GM19035 (cell line): ENCODE results near the gene AP4E1.
"Not testable (repeated sequence)": the region's sequence is repeated elsewhere in the genome, so short reads cannot be mapped to it uniquely, and the experiment has no call there.

ENCODE experiments used
- ATAC-seq: cut with Tn5 transposase; IDR thresholded peaks from one replicate; pipeline ENCODE4 v1.9.1; 2021; ENCODE audit not compliant: unreplicated experiment

AP4E1 gene

DNA sequence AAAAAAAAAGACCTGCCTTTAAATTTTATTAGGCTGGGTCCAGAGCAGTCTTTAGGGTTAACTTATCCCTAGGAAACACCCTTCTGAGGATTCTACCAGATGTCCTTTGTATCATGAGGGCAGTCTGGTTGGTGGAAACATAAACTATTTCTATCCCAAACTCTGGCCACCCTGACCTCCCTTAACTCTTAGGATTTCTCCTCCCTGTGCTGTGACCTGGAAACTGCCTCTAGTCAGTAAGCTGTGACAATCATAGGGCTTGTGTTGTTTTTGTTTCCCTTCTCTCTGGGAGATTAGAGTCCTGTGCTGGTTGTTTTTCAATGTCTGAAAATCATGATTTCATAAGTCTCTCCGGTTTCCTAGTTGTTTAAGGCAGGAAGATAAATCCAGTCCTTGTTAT, 108.1 kb downstream of the AP4E1 start:
- no peak for ATAC-seq

DNA sequence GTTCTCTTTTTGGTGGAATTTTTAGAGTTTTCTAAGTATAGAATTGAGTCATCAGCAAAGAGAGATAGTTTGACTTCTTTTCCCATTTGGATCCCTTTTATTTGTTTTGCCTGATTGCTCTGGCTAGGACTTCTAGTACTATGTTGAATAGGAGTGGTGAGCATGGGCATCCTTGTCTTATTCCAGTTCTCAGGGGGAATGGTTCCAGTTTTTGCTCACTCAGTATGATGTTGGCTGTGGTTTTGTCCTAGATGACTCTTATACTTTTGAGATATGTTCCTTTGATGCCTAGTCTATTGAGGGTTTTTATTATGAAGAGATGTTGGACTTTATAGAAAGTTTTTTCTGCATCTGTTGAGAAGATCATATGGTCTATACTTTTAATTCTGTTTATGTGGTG, 113.7 kb downstream of the AP4E1 start:
- ATAC-seq: no peak

DNA sequence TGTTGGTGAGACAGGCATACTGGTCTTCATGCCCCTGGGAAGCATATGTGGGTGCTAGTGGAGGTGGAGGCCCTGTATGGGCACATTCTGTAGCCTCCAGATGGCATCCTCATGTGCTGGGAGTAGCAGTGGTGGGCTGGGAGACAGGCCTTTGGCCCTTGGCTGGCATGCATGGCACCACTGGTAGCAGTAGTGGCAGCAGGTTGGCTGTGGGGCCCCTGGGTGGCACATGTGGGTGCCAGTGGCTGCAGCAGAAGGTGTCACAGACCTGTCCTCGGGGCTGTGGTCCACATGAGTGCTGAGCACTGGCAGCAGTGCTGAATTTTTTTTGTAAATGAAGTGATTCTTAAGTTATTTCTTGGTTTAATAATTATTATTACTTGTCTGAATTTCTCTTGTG, 115.0 kb downstream of the AP4E1 start:
- ATAC-seq: no peak

DNA sequence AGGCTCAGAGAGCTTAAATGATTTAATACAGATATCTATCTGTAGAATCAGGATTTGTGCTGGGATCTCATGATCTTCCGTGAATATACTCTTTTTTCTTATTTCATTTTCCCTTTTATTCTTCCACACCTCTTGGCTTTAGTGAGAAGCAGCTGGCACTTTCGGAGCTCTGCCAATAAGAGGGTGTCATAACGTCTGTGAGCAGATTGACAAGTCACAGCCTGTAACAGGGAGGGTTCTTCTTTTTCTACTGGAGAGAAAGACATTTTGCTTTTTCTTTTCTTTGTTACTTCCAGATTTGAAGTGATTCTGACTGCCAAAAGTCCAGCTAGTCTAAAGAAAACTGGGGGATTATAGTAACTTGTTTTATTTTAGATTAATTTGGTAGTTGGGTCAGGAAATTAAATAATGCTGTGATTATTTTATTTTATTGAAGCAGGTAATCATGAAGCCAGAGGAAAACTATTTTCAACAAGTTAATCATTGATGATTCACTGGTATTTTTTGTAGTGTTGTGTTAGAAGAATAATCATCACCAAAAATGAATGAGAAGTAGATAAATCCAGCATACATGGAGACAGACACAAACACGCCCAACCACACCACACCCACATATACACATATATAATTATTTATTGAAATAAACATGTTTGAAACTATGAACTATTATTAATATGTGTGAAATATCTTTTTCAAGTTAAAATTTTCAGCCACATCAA, 116.4 kb downstream of the AP4E1 start:
- ATAC-seq: no peak

DNA sequence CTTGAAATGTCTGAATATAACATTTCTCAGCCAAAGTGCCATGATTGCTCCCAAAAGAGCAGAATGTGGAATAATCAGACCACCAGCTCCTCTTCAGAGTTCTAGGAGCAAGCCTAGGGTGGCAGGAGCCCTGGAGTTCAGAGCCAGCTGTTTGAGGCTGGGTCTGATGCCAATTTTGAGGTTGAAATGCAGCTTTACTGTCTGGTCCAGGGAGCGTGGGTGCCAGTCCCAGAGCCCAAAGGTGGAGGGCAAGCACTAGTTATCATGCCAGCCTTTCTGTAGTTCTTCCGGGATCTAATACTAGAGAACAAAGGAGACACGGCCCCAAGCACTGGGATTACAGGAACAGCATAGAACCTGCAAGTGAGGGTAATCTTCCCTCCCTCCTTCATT, 117.0 kb downstream of the AP4E1 start:
- no peak for ATAC-seq

DNA sequence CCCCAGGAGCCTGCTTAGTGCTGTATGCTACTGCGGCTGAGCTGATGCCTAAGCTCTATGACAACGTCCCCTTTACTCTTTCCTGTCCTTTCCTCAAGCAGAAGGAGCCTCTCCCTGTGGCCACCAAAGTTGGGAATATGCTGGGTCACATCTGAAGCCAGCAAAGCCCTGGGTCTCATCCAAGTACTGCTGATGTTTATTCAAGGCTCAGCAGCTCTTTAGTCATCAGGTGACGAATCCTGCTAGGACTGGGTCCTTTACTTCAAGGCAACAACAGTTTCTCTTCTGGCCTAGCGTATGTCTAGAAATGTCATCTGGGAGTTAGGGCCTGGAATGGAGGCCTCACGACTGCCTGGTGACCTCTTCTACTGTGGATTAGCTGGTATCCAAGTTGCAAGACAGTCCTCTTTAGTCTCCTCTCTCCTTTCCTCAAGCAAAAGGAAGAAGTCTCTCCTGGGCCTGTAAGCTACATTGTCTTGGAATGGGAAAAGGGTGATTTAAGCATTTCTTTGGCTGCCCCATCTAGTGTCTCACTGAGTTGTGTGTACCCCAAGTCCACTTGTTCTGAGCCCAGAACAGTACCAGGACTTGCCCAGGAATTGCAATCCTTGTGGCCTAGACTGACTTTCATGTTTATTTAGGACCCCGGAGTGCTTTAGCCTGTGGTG, 122.3 kb downstream of the AP4E1 start:
- ATAC-seq: no peak

DNA sequence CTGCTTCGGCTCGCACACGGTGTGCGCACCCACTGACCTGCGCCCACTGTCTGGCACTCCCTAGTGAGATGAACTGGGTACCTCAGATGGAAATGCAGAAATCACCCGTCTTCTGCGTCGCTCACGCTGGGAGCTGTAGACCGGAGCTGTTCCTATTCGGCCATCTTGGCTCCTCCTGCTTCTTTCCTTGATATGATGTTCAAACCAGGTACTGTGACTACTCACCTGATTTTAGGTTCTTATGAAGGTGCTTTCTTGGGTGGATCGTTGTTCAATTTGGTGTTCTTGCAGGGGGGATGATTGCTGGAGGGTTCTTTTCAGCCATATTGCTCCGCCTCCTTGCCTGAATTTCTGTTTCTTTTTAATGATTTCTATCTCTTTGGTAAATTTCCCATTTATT, 129.0 kb downstream of the AP4E1 start:
- ATAC-seq: not testable (repeated sequence)

DNA sequence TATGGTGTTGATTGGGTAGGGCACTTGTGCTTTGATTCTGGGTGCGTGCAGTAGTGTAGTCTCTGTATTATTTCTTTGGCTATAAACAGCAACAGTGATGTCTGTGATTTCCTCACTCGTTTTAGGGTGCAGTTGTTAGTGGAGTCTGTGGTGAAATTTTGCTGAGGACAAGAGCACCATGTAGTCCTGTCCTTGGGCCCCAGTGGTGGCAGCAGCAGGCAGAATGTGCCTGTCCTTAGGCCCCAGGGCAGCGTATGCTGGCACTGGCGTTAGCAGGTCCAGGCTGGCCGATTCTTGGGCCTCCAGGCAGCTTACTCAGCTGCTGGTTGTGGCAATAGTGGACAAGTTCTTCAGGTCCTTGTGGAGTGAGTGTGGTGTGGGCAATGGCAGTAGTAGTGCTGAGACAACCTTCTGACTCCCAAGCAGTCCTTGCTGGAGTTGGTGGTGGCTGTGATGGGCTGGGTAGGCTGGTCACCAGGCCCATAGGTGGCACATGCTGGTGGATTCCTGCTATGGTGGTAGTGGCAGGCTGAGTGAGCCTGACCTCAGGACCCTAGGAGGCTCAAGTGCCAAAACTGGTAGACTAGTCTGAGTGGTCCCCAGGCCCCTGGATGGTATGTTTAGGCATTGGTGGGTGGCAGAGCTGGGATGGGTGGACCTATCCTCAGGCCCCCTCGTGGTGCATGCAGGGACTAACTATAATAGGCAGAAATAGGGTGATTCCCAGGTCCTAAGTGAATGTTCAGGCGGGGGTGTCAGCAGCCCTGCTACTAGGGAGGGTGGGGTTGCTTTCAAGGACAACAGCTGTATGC, 129.9 kb downstream of the AP4E1 start:
- no peak for ATAC-seq

DNA sequence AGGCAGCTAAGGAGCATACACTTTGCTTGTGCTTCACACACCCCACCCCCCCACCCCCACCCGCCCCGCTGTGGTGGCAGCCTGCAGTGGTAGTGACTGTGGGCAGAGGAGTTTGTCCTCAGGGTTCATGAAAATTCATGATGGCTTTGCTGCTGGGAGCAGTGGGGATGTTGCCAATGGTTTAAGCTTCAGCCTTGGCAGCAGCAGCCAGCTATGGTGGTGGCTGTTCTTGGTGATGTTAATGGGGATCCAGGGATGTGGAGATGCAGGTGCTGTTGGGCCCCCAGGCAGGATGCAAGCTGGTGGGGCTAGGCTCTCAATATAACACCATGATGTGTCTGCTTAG, 130.5 kb downstream of the AP4E1 start:
- no peak for ATAC-seq

DNA sequence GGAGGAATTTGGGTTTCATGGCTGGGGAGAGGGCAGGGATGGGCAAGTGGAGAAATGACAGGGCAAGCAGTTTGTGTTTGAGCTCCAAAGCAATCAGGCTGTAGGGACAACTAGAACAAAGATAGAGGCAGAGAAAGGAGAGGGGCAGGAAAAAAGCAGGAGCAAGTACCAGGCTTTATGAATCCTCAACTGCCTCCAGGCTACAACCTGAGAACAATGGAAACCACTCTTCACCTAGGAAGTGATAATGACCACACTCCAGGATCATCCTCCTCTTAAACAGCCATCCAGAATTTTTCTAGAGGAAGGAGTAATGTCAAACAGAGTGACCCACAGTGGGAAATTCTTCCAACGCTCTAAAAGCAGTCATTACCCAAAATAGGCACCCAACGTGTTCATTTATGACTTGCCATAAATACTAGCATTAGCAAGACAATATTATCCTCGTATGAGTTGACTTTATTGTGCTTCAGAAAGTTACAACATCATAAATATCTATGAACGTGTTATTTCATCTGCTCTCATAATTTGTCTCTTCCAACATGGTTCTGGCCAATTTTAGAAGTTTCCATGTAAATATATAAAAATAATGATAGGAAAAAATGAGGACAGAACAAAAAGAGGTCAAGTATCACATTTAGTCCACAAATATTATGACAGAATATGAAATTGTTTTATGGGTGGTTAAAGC, 135.7 kb downstream of the AP4E1 start:
- no peak for ATAC-seq

DNA sequence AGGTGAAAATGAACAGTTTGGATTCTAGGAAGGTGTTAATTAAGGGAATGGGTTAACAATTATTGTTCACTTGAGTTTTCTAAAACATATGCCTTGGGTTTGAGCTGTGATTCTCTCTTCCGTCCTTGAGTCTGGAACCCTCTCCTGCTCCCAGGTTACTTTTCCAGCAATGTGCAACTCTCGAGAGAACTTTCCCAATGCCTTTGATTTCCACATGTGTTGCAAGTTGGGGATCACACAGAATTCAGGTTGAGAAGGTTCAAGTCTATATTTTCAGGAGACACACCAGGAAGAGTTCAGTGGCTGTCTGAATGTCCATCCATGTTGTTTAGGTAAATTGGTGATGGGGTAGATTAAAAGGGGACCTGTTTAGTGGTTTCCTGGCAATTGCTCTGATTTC, 137.5 kb downstream of the AP4E1 start:
- no peak for ATAC-seq

DNA sequence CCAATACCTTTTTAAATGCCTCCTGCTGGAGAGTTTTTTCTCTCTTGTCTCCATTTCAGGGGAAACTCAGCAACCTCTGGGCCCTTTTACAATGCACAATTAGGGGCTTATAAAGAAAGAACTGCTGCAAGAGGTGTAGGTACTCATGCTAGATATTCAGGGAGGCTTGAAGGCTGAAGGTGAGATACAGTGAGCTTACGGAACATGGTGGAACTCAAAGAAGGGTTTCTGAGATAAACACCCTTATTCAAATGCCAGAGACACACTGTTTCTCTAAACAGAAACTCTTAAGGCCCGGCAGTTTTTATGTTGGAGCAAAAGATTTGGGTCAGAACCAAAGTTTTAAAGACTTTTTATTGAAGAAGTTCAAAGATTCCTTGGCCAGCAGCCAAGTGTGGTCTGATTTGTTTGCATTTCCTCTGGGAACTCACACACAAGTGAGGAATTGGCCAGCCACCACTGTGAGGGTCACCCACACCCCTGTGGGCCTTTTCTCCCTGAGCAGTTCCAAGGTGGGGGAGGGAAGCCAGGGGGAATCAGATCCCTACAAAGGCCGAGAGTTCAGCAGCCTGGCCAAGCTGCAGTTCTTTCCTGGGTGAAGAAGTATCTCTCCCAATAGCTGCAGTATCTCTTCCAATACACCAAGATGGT, 138.4 kb downstream of the AP4E1 start:
- no peak for ATAC-seq

DNA sequence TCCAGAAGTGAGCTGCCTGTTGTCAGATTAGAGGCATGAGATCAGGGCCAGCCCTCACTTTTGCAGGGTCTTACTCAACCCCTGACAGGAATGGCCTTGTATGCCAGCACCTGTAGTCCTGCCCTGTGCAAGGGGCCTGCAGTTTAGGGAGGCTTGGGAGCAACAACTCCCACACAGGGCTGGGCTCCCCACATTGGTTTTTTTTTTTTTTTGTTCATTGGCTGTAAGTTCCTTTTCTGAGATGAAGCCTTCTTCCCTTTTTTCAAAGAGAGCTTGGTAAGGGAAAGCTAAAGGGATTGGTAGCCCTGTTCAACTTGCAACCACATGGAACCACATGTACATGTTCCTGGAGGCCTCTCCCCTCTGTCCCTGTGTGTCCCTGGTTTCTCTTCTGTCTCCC, 139.8 kb downstream of the AP4E1 start:
- no peak for ATAC-seq

DNA sequence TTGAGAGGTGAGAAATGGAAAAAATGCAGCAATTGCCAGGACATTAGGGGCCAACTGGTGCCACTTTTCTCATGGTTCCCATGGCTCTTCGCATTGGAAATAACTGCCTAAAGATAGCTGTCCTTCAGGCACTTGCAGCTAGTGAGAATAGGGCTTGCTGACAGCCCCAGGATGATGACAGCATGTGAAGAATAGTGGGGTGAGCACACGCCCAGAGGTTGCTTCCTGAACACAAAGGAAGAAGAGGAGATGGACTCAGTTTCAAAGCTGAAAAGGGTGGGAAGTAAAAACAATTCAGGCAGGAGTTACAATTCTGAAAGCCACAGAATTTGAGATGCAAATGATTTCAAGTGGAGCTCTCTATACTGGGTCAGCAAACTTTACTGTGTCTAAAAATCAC, 140.6 kb downstream of the AP4E1 start:
- no peak for ATAC-seq

DNA sequence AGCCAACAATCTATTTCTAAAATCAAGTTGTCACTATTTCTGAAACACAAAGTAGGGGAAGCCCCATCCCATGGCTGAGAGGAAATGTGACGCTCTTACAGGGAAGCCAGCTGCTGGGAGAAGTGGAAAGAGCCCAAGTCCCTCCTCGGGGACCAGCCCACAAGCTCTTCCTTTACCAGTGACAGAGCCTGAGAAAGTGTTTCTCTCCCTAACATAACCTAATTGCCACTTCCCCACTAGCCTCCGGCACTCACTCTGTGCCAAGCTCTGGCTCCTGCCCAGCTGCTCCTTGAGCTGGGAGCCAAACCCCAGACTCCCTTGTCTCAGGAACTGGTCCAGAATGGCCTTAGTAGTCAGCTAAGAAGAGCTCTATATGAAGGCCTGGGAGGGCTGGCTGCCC, 143.3 kb downstream of the AP4E1 start:
- no peak for ATAC-seq

DNA sequence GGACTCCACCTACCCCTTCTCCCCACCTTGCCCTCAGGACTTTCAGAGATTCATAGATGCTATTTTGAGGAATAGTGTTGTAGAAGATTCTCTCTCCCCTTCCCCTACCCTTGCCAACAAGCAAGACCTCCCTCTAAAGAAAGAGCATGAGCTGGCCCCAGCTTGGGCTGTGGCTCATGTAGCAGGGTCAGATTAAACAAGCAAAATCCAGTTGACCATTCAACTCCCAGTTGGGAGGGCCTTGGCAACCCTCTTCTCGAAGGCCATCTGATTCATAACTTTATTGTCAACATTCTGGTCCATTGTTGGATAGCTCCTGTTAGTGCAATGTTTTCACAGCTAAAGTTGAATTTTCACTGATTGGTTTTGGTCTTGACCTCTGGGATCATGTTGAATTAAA, 145.1 kb downstream of the AP4E1 start:
- ATAC-seq: no peak

DNA sequence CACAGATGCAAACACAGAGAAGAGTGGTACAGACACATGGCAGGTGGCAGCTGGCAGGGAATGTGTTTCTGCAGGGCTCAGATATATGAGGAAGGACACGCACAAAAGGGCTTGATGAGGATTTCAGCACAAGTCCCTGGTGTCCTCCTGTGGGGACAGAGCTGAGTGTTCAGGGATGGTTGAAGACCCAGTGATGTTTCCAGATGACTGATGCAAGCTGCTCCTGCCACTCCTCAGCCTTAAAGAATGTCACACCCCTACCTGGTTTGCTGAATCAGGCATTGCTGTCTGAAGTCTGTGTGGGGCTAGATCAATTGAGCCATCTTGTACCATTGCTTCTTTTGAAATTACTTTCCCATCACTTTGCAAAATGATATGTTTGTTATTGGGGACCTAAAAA, 146.1 kb downstream of the AP4E1 start:
- ATAC-seq: no peak
